ENCODE measurements around the gene CFAP69.

Gene CFAP69

GRCh38 chr7:90269163-90269562, 24.2 kb downstream of the CFAP69 start:
- H3K4me1 ChIP-seq (ENCODE audit: insufficient read depth, low read length): no peaks in the 10 kb centered on the region

GRCh38 chr7:90270431-90271178, 25.6 kb downstream of the CFAP69 start:
- H3K9ac ChIP-seq (ENCODE audit: low read depth, low read length): no peak overlapping the region
- no peaks in the 10 kb centered on the region for H3K36me3 ChIP-seq (ENCODE audit: insufficient read depth, low read length)
- no peaks in the 10 kb centered on the region for H3K27me3 ChIP-seq (ENCODE audit: insufficient read depth, low read length, poor library complexity)
- no peak overlapping the region for H3K4me3 ChIP-seq (ENCODE audit: low read depth in 1 of 2, low read length in 2 of 2)
- H4K20me1 ChIP-seq (ENCODE audit: insufficient read depth, low read length): no peaks in the 10 kb centered on the region
- no peak for TF ChIP-seq EZH2 (IDR thresholded peaks at IDR 0.05; ENCODE audit: borderline replicate concordance, low read depth, low read length, severe bottlenecking)
- no peak for TF ChIP-seq CTCF (IDR thresholded peaks at IDR 0.05; ENCODE audit: borderline replicate concordance, extremely low read depth, low read length, poor library complexity, severe bottlenecking)
- no peak overlapping the region for H3K27ac ChIP-seq (ENCODE audit: low read length)
- no peak overlapping the region for H3K4me2 ChIP-seq (ENCODE audit: insufficient read depth, low read length)
- DNase-seq: no peak
- no peaks in the 10 kb centered on the region for H3K9me3 ChIP-seq (ENCODE audit: insufficient read depth, low read length, severe bottlenecking)
- no peaks in the 10 kb centered on the region for H3K79me2 ChIP-seq (ENCODE audit: insufficient read depth, low read length)
- H2AFZ ChIP-seq (ENCODE audit: low read depth, low read length): no peak overlapping the region
- H3K4me1 ChIP-seq (ENCODE audit: insufficient read depth, low read length): no peaks in the 10 kb centered on the region
- no peak for ATAC-seq (ENCODE audit: insufficient read depth, low read depth)

More at GRCh38 chr7:90269163-90269562, 24.2 kb downstream of the CFAP69 start:
- Histone ChIP-seq H3K27ac (ENCODE audit: low read length) (no peak overlapping the region), H3K27me3 (ENCODE audit: insufficient read depth, low read length, poor library complexity) (no peaks in the 10 kb centered on the region), H4K20me1 (ENCODE audit: insufficient read depth, low read length) (no peaks in the 10 kb centered on the region), H3K9ac (ENCODE audit: low read depth, low read length) (no peak overlapping the region), H2AFZ (ENCODE audit: low read depth, low read length) (no peak overlapping the region), H3K36me3 (ENCODE audit: insufficient read depth, low read length) (no peaks in the 10 kb centered on the region), H3K4me2 (ENCODE audit: insufficient read depth, low read length) (no peak overlapping the region), H3K4me3 (ENCODE audit: low read depth in 1 of 2, low read length in 2 of 2) (no peak overlapping the region), H3K79me2 (ENCODE audit: insufficient read depth, low read length) (no peaks in the 10 kb centered on the region), H3K9me3 (ENCODE audit: insufficient read depth, low read length, severe bottlenecking) (no peaks in the 10 kb centered on the region)
- DNase-seq (no peak), ATAC-seq (ENCODE audit: insufficient read depth, low read depth) (no peak)
- TF ChIP-seq EZH2 (IDR thresholded peaks at IDR 0.05; ENCODE audit: borderline replicate concordance, low read depth, low read length, severe bottlenecking) (no peak), CTCF (IDR thresholded peaks at IDR 0.05; ENCODE audit: borderline replicate concordance, extremely low read depth, low read length, poor library complexity, severe bottlenecking) (no peak)

- Histone ChIP-seq H3K4me1 (ENCODE audit: insufficient read depth, low read length) (no peaks in the 10 kb centered on the region), H3K9me3 (ENCODE audit: insufficient read depth, low read length, severe bottlenecking) (no peaks in the 10 kb centered on the region), H3K4me2 (ENCODE audit: insufficient read depth, low read length) (no peak overlapping the region), H3K79me2 (ENCODE audit: insufficient read depth, low read length) (no peaks in the 10 kb centered on the region), H3K36me3 (ENCODE audit: insufficient read depth, low read length) (no peaks in the 10 kb centered on the region), H4K20me1 (ENCODE audit: insufficient read depth, low read length) (no peaks in the 10 kb centered on the region), H3K9ac (ENCODE audit: low read depth, low read length) (no peak overlapping the region), H3K4me3 (ENCODE audit: low read depth in 1 of 2, low read length in 2 of 2) (no peak overlapping the region), H3K27ac (ENCODE audit: low read length) (no peak overlapping the region), H3K27me3 (ENCODE audit: insufficient read depth, low read length, poor library complexity) (no peaks in the 10 kb centered on the region), H2AFZ (ENCODE audit: low read depth, low read length) (no peak overlapping the region)
- TF ChIP-seq CTCF (IDR thresholded peaks at IDR 0.05; ENCODE audit: borderline replicate concordance, extremely low read depth, low read length, poor library complexity, severe bottlenecking) (no peak), EZH2 (IDR thresholded peaks at IDR 0.05; ENCODE audit: borderline replicate concordance, low read depth, low read length, severe bottlenecking) (no peak)
- DNase-seq: no peak
- ATAC-seq (ENCODE audit: insufficient read depth, low read depth): no peak
Observed at GRCh38 chr7:90271753-90272152, 26.8 kb downstream of the CFAP69 start.
